ENCODE measurements around the gene LIF. TPM values are rescaled to one million over a fixed set of nuclear protein-coding genes. Genes with fewer than 3 reads are reported as not detected.
"Not testable (repeated sequence)": the region's sequence is repeated elsewhere in the genome, so short reads cannot be mapped to it uniquely, and the experiment has no call there.

LIF gene
- total and polyA plus RNA-seq, 2 experiments from 2014 or later, result 1.4 to 1.9 TPM

GRCh38 chr22:30201945-30202344 lies 44.6 kb downstream of the LIF start:
- in situ Hi-C loops (cut with MboI), result no loop called here
- H3K4me2 ChIP-seq (ENCODE audit: unreplicated experiment), result no peak overlapping the region
- no peaks in the 10 kb centered on the region for H3K27me3 ChIP-seq (replicated peaks; ENCODE audit: insufficient read depth)
- no peaks in the 10 kb centered on the region for H4K20me1 ChIP-seq (ENCODE audit: insufficient read depth)
- TF ChIP-seq EZH2 (IDR thresholded peaks at IDR 0.05; ENCODE audit: insufficient read depth, poor library complexity, severe bottlenecking) (no peak), EZH2phosphoT487 (IDR thresholded peaks at IDR 0.05; ENCODE audit: insufficient read depth, low read depth) (no peak)
- no peaks in the 10 kb centered on the region for H3K9me3 ChIP-seq (ENCODE audit: low read depth)
- peak overlapping the region; percentile 58; the same call in 1 of the 2 replicates for H3K9ac ChIP-seq
- peak; percentile 56 for DNase-seq
- H3F3A ChIP-seq (ENCODE audit: insufficient read depth), result peaks cover 30% of the 10 kb centered on the region
- H3K79me2 ChIP-seq (ENCODE audit: insufficient read depth), result no peaks in the 10 kb centered on the region
- no peaks in the 10 kb centered on the region for H3K9me2 ChIP-seq (ENCODE audit: insufficient read depth)
- no peak overlapping the region for H3K4me3 ChIP-seq
- H3K36me3 ChIP-seq (ENCODE audit: low read depth), result no peaks in the 10 kb centered on the region
- no peak overlapping the region for H2AFZ ChIP-seq
- H3K27ac ChIP-seq, result peak overlapping the region; percentile 64
- 75 to 78% methylated on average over 3 of the region's 3 CpGs for WGBS, 2 experiments (ENCODE audit: low coverage in 1 of 2, low lambda C conversion rate in 2 of 2, missing lambda C conversion rate in 2 of 2)
- peaks cover 42% of the 10 kb centered on the region for H3K4me1 ChIP-seq (ENCODE audit: insufficient read depth)

- H4K20me1 ChIP-seq (ENCODE audit: insufficient read depth); H3K9me2 ChIP-seq (ENCODE audit: insufficient read depth); DNase-seq; H3K79me2 ChIP-seq (ENCODE audit: insufficient read depth); H3K9me3 ChIP-seq (ENCODE audit: low read depth); in situ Hi-C loops (cut with MboI); H2AFZ ChIP-seq; H3K36me3 ChIP-seq (ENCODE audit: low read depth); H3K4me3 ChIP-seq; H3K27me3 ChIP-seq (replicated peaks; ENCODE audit: insufficient read depth); H3K9ac ChIP-seq; H3K27ac ChIP-seq; H3K4me2 ChIP-seq (ENCODE audit: unreplicated experiment): not testable (repeated sequence)
- H3F3A ChIP-seq (ENCODE audit: insufficient read depth), result peaks cover 25% of the 10 kb centered on the region
- 96 to 97% methylated on average over 10 of the region's 10 CpGs for WGBS, 2 experiments (ENCODE audit: low coverage in 1 of 2, low lambda C conversion rate in 2 of 2, missing lambda C conversion rate in 2 of 2)
- peaks cover 39% of the 10 kb centered on the region for H3K4me1 ChIP-seq (ENCODE audit: insufficient read depth)
These were observed 45.7 kb downstream of the LIF start for GRCh38 chr22:30200905-30201304.

- Histone ChIP-seq H3K4me1 (ENCODE audit: insufficient read depth) (peaks cover 37% of the 10 kb centered on the region), H3K27ac (no peak overlapping the region), H4K20me1 (ENCODE audit: insufficient read depth) (no peaks in the 10 kb centered on the region), H3K9ac (no peak overlapping the region), H2AFZ (no peak overlapping the region), H3K4me2 (ENCODE audit: unreplicated experiment) (no peak overlapping the region), H3K79me2 (ENCODE audit: insufficient read depth) (no peaks in the 10 kb centered on the region), H3K36me3 (ENCODE audit: low read depth) (no peaks in the 10 kb centered on the region), H3F3A (ENCODE audit: insufficient read depth) (peaks cover 39% of the 10 kb centered on the region), H3K4me3 (no peak overlapping the region), H3K27me3 (replicated peaks; ENCODE audit: insufficient read depth) (no peaks in the 10 kb centered on the region), H3K9me3 (ENCODE audit: low read depth) (no peaks in the 10 kb centered on the region), H3K9me2 (ENCODE audit: insufficient read depth) (no peaks in the 10 kb centered on the region)
- DNase-seq, result no peak
- TF ChIP-seq EZH2 (IDR thresholded peaks at IDR 0.05; ENCODE audit: insufficient read depth, poor library complexity, severe bottlenecking) (no peak), EZH2phosphoT487 (IDR thresholded peaks at IDR 0.05; ENCODE audit: insufficient read depth, low read depth) (no peak)
- in situ Hi-C loops (cut with MboI), result no loop called here
- 98 to 99% methylated on average over 4 of the region's 4 CpGs for WGBS, 2 experiments (ENCODE audit: low coverage in 1 of 2, low lambda C conversion rate in 2 of 2, missing lambda C conversion rate in 2 of 2)
These were observed 47.6 kb downstream of the LIF start for GRCh38 chr22:30198921-30199320.

GRCh38 chr22:30198152-30198825 lies 48.3 kb downstream of the LIF start:
- Histone ChIP-seq H3K9me3 (ENCODE audit: low read depth) (no peaks in the 10 kb centered on the region), H3K9me2 (ENCODE audit: insufficient read depth) (no peaks in the 10 kb centered on the region), H3K36me3 (ENCODE audit: low read depth) (no peaks in the 10 kb centered on the region), H3K4me3 (no peak overlapping the region), H3K9ac (no peak overlapping the region), H2AFZ (no peak overlapping the region), H3K4me2 (ENCODE audit: unreplicated experiment) (no peak overlapping the region), H3K4me1 (ENCODE audit: insufficient read depth) (peaks cover 37% of the 10 kb centered on the region), H3K27ac (peak overlapping the region; percentile 99; the same call in 1 of the 2 replicates), H3K79me2 (ENCODE audit: insufficient read depth) (no peaks in the 10 kb centered on the region), H3F3A (ENCODE audit: insufficient read depth) (peaks cover 39% of the 10 kb centered on the region), H4K20me1 (ENCODE audit: insufficient read depth) (no peaks in the 10 kb centered on the region), H3K27me3 (replicated peaks; ENCODE audit: insufficient read depth) (no peaks in the 10 kb centered on the region)
- WGBS, 2 experiments (ENCODE audit: low coverage in 1 of 2, low lambda C conversion rate in 2 of 2, missing lambda C conversion rate in 2 of 2), result 97 to 98% methylated on average over 5 of the region's 5 CpGs
- DNase-seq, result peak; percentile 20
- in situ Hi-C loops (cut with MboI), result no loop called here
- no peak for TF ChIP-seq EZH2 (IDR thresholded peaks at IDR 0.05; ENCODE audit: insufficient read depth, poor library complexity, severe bottlenecking)
- no peak for TF ChIP-seq EZH2phosphoT487 (IDR thresholded peaks at IDR 0.05; ENCODE audit: insufficient read depth, low read depth)

- in situ Hi-C loops (cut with MboI), result no loop called here
- no peak for DNase-seq
- peak overlapping the region; percentile 56 for H3K4me2 ChIP-seq (ENCODE audit: unreplicated experiment)
These were observed 49.2 kb downstream of the LIF start for GRCh38 chr22:30197389-30197788.

More at GRCh38 chr22:30197389-30197788, 49.2 kb downstream of the LIF start:
- Histone ChIP-seq H3K9me2 (ENCODE audit: insufficient read depth) (no peaks in the 10 kb centered on the region), H3F3A (ENCODE audit: insufficient read depth) (peaks cover 39% of the 10 kb centered on the region), H3K4me3 (no peak overlapping the region), H3K9ac (peak overlapping the region; percentile 84), H3K27ac (peak overlapping the region; percentile 99), H3K4me1 (ENCODE audit: insufficient read depth) (peaks cover 32% of the 10 kb centered on the region), H3K79me2 (ENCODE audit: insufficient read depth) (no peaks in the 10 kb centered on the region), H3K36me3 (ENCODE audit: low read depth) (no peaks in the 10 kb centered on the region), H2AFZ (no peak overlapping the region), H4K20me1 (ENCODE audit: insufficient read depth) (no peaks in the 10 kb centered on the region), H3K27me3 (replicated peaks; ENCODE audit: insufficient read depth) (no peaks in the 10 kb centered on the region), H3K9me3 (ENCODE audit: low read depth) (no peaks in the 10 kb centered on the region)
- TF ChIP-seq EZH2 (IDR thresholded peaks at IDR 0.05; ENCODE audit: insufficient read depth, poor library complexity, severe bottlenecking), result no peak
- no peak for TF ChIP-seq EZH2phosphoT487 (IDR thresholded peaks at IDR 0.05; ENCODE audit: insufficient read depth, low read depth)

Measured in GM23248 (cell line).